Activated CD4-positive, alpha-beta T cell treated with anti-CD3 and anti-CD28 coated beads, Interleukin-2, amount 10 ng/mL, durations not matched to agents 24 days and 14 days (primary cell): ENCODE results near the gene BCKDK. TPM values are rescaled to one million over a fixed set of nuclear protein-coding genes. Genes with fewer than 3 reads are reported as not detected.

ENCODE experiments used
- DNase-seq: peaks from one replicate; pipeline ENCODE4 v3.0.0; 2022
- H3K27ac Mint-ChIP-seq: one replicate; pipeline ENCODE4 v1.8.0; 2022; ENCODE audit warnings: mild to moderate bottlenecking, mixed read lengths
- H3K27me3 Mint-ChIP-seq: one replicate; pipeline ENCODE4 v1.8.0; 2022; ENCODE audit warnings: mixed read lengths
- H3K36me3 Mint-ChIP-seq: one replicate; pipeline ENCODE4 v1.8.0; 2022; ENCODE audit warnings: low read depth, mild to moderate bottlenecking, mixed read lengths
- H3K4me1 Mint-ChIP-seq: one replicate; pipeline ENCODE4 v1.8.0; 2021; ENCODE audit warnings: mixed read lengths
- H3K4me3 Mint-ChIP-seq: one replicate; pipeline ENCODE4 v1.8.0; 2022; ENCODE audit warnings: mild to moderate bottlenecking, moderate library complexity, mixed read lengths
- H3K9me3 Mint-ChIP-seq: one replicate; pipeline ENCODE4 v1.8.0; 2021; ENCODE audit warnings: mixed read lengths
- intact Hi-C: fragments of 100-400 bp; cut with micrococcal nuclease; formaldehyde crosslinking; loops from one replicate; pipeline ENCODE4 v1.15.1; 2023
- total RNA-seq: library from RNA; stranded (reverse); gene quantifications from 2 replicates; pipeline ENCODE4 v1.2.3, GENCODE V29; 2022

The BCKDK gene
- total RNA-seq = 44.3 and 44.9 TPM in 2 replicates

GRCh38 chr16:31108035-31108793 lies at the start of gene BCKDK:
Gene BCKDK (plus strand): TSS chr16:31108386. CDS start chr16:31109224, 838 bp downstream.
- peaks cover 22% of the 10 kb centered on the region for H3K4me1 Mint-ChIP-seq
- peaks cover 26% of the 10 kb centered on the region for H3K36me3 Mint-ChIP-seq
- peak within 1 kb of the TSS; percentile 95 for H3K27ac Mint-ChIP-seq
- no peaks in the 10 kb centered on the region for H3K9me3 Mint-ChIP-seq
- peak within 1 kb of the TSS; percentile 92 for H3K4me3 Mint-ChIP-seq
- DNase-seq = peak; percentile 93
- H3K27me3 Mint-ChIP-seq = no peaks in the 10 kb centered on the region
- intact Hi-C loops = loop anchor here (2.0 to 10.0 kb wide), 5 partner anchors 13 to 347 kb away; partner anchors contain the start of genes ARMC5, STX4, VKORC1 and ZNF646

GRCh38 chr16:31061126-31061812 lies 46.9 kb upstream of the BCKDK start:
- H3K4me3 Mint-ChIP-seq = no peak overlapping the region

GRCh38 chr16:31061813-31062440 lies 46.3 kb upstream of the BCKDK start:
- peak overlapping the region; percentile 34 for H3K27ac Mint-ChIP-seq
- peaks cover 40% of the 10 kb centered on the region for H3K36me3 Mint-ChIP-seq
- DNase-seq = no peak
- no peaks in the 10 kb centered on the region for H3K9me3 Mint-ChIP-seq
- no peak overlapping the region for H3K4me3 Mint-ChIP-seq
- peaks cover 40% of the 10 kb centered on the region for H3K4me1 Mint-ChIP-seq
- no peaks in the 10 kb centered on the region for H3K27me3 Mint-ChIP-seq
- intact Hi-C loops = no loop called here

More at GRCh38 chr16:31061126-31061812, 46.9 kb upstream of the BCKDK start:
- Mint-ChIP-seq H3K27me3 (no peaks in the 10 kb centered on the region), H3K36me3 (peaks cover 40% of the 10 kb centered on the region), H3K27ac (no peak overlapping the region), H3K9me3 (no peaks in the 10 kb centered on the region), H3K4me1 (peaks cover 35% of the 10 kb centered on the region)
- intact Hi-C loops = no loop called here
- DNase-seq = no peak

GRCh38 chr16:31063495-31063842 lies 44.7 kb upstream of the BCKDK start:
- H3K4me3 Mint-ChIP-seq = peak overlapping the region; percentile 82
- peaks cover 39% of the 10 kb centered on the region for H3K36me3 Mint-ChIP-seq
- H3K4me1 Mint-ChIP-seq = peaks cover 41% of the 10 kb centered on the region
- H3K9me3 Mint-ChIP-seq = no peaks in the 10 kb centered on the region
- no peaks in the 10 kb centered on the region for H3K27me3 Mint-ChIP-seq
- intact Hi-C loops = no loop called here
- DNase-seq = no peak
- H3K27ac Mint-ChIP-seq = peak overlapping the region; percentile 56

- peaks cover 39% of the 10 kb centered on the region for H3K36me3 Mint-ChIP-seq
- H3K27ac Mint-ChIP-seq = peak overlapping the region; percentile 86
- no peaks in the 10 kb centered on the region for H3K27me3 Mint-ChIP-seq
- H3K4me3 Mint-ChIP-seq = peak overlapping the region; percentile 82
- peak; percentile 78 for DNase-seq
- no peaks in the 10 kb centered on the region for H3K9me3 Mint-ChIP-seq
- intact Hi-C loops = no loop called here
- H3K4me1 Mint-ChIP-seq = peaks cover 43% of the 10 kb centered on the region
Observed at GRCh38 chr16:31063843-31064611, 44.2 kb upstream of the BCKDK start.

GRCh38 chr16:31064882-31065461 lies 43.2 kb upstream of the BCKDK start:
- peak overlapping the region; percentile 82 for H3K4me3 Mint-ChIP-seq

GRCh38 chr16:31067342-31067741 lies 40.8 kb upstream of the BCKDK start:
- Mint-ChIP-seq H3K27me3 (no peaks in the 10 kb centered on the region), H3K27ac (no peak overlapping the region), H3K36me3 (peaks cover 24% of the 10 kb centered on the region), H3K4me3 (no peak overlapping the region), H3K4me1 (peaks cover 55% of the 10 kb centered on the region), H3K9me3 (no peaks in the 10 kb centered on the region)
- intact Hi-C loops = loop anchor here (1.0 kb wide), 1 partner anchor 23 kb away; no protein-coding TSS in a partner anchor
- DNase-seq = no peak

More at GRCh38 chr16:31064882-31065461, 43.2 kb upstream of the BCKDK start:
- peak overlapping the region; percentile 86 for H3K27ac Mint-ChIP-seq
- intact Hi-C loops = no loop called here
- peaks cover 47% of the 10 kb centered on the region for H3K4me1 Mint-ChIP-seq
- peak; percentile 66 for DNase-seq
- peaks cover 37% of the 10 kb centered on the region for H3K36me3 Mint-ChIP-seq
- H3K27me3 Mint-ChIP-seq = no peaks in the 10 kb centered on the region
- H3K9me3 Mint-ChIP-seq = no peaks in the 10 kb centered on the region

GRCh38 chr16:31071861-31072260 lies 36.3 kb upstream of the BCKDK start:
- Mint-ChIP-seq H3K27me3 (no peaks in the 10 kb centered on the region), H3K36me3 (peaks cover 20% of the 10 kb centered on the region), H3K27ac (peak overlapping the region; percentile 91), H3K9me3 (no peaks in the 10 kb centered on the region), H3K4me3 (peak overlapping the region; percentile 90), H3K4me1 (peaks cover 32% of the 10 kb centered on the region)
- intact Hi-C loops = loop anchor here (5.0 kb wide), 2 partner anchors 35 to 415 kb away; partner anchors contain the start of genes BCKDK and FBRS
- DNase-seq = no peak

- H3K4me1 Mint-ChIP-seq = peaks cover 32% of the 10 kb centered on the region
- H3K4me3 Mint-ChIP-seq = peak overlapping the region; percentile 90
- no peaks in the 10 kb centered on the region for H3K27me3 Mint-ChIP-seq
- H3K9me3 Mint-ChIP-seq = no peaks in the 10 kb centered on the region
- peak; percentile 82 for DNase-seq
- peaks cover 21% of the 10 kb centered on the region for H3K36me3 Mint-ChIP-seq
- H3K27ac Mint-ChIP-seq = peak overlapping the region; percentile 91
- intact Hi-C loops = loop anchor here (5.0 kb wide), 2 partner anchors 35 to 415 kb away; partner anchors contain the start of genes BCKDK and FBRS
Observed at GRCh38 chr16:31072540-31073141, 35.5 kb upstream of the BCKDK start.

- Mint-ChIP-seq H3K27me3 (no peaks in the 10 kb centered on the region), H3K4me3 (peak overlapping the region; percentile 90), H3K4me1 (peaks cover 35% of the 10 kb centered on the region), H3K9me3 (no peaks in the 10 kb centered on the region), H3K27ac (peak overlapping the region; percentile 93), H3K36me3 (peaks cover 28% of the 10 kb centered on the region)
- DNase-seq = peak; percentile 97
- intact Hi-C loops = loop anchor here (5.0 kb wide), 2 partner anchors 34 to 416 kb away; partner anchors contain the start of genes BCKDK and FBRS
Observed at GRCh38 chr16:31073142-31073969, 34.8 kb upstream of the BCKDK start.

GRCh38 chr16:31073970-31074813 lies 34.0 kb upstream of the BCKDK start, which contains the start of the genes ZNF646 and ZNF668:
Gene ZNF646 (plus strand): TSS chr16:31074422. CDS start chr16:31076325, 1,903 bp downstream.
Gene ZNF668 (minus strand): TSS chr16:31074240. CDS start chr16:31064459, 9,781 bp downstream.
- intact Hi-C loops = loop anchor here (1.0 to 5.0 kb wide), 13 partner anchors 21 to 795 kb away; partner anchors contain the start of genes ARMC5, BCKDK, FBRS and FBXL19
- peak within 1 kb of the TSS; percentile 90 for H3K4me3 Mint-ChIP-seq
- no peaks in the 10 kb centered on the region for H3K9me3 Mint-ChIP-seq
- H3K4me1 Mint-ChIP-seq = peaks cover 31% of the 10 kb centered on the region
- peaks cover 36% of the 10 kb centered on the region for H3K36me3 Mint-ChIP-seq
- H3K27ac Mint-ChIP-seq = peak within 1 kb of the TSS; percentile 93
- DNase-seq = peak; percentile 99
- H3K27me3 Mint-ChIP-seq = no peaks in the 10 kb centered on the region
